ENCODE results near the gene VCPKMT. TPM values are rescaled to one million over a fixed set of nuclear protein-coding genes. Genes with fewer than 3 reads are reported as not detected.

Gene VCPKMT
- polyA plus RNA-seq, 2 of the 4 experiments (the other 2 are of a cell fraction): 8.0 to 12.2 TPM

DNA sequence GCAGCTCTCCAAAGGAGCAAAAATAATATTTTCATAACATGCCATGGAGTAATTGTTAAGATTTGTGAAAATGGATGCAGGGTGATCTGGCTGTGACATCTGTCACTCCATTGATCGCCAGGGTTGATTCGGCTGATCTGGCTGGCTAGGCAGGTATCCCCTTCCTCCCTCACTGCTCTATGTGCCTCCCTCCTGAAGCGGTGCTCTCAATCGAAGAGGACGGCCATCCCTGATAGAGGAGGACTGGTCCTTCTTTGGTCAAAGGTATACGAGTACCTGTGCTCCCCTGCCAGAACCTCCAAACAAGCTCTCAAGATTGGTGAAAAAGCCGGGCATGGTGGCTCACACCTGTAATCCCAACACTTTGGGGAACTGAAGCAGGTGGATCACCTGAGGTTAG is 47.9 kb downstream of the VCPKMT start (continued):
- TF ChIP-seq, protein P1, sequence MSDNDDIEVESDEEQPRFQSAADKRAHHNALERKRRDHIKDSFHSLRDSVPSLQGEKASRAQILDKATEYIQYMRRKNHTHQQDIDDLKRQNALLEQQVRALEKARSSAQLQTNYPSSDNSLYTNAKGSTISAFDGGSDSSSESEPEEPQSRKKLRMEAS (IDR thresholded peaks at IDR 0.05): no peak
- TF ChIP-seq JUNB (IDR thresholded peaks at IDR 0.05) (no peak), ZNF302 (CRISPR knock-in tag; IDR thresholded peaks at IDR 0.05) (no peak), NFE2L2 (conservative IDR thresholded peaks at IDR 0.05; ENCODE audit: low read length) (no peak)

DNA sequence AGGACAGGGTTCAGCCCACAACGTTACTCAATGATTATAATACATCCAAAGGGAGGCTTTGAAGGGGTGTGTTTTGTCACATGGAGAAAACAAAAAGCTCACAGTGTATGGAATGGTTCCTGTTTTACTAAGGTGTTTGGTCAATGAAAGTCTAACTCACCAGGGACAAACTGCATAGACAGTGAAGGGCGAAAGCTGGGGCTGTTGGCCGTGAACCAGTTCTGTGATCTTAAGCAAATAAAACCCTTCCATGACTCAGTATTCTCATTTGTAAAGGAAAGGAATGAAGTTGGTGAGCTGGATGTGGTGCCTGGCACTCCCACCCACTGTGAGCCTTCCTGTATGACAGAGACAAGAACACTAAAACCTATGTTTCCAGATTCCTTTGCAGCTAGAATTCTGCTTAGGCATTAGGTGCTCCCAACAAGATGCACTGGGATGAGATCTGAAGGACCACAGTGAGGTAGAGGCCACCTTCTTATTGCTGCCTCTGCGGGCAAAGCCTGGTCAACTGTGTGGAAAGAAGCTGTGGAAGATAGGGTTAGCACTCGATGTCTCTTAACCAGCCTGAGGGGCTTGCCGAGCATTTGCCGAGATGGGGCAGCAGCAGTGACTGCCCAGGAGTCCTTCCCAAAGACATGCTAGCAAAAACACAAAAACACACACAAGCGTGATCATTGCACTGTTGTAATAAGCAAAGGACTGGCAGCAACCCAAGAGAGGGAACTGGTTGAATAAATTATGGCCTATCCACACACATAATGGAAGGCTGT is 48.5 kb downstream of the VCPKMT start:
- no peak overlapping the region for H3K4me3 ChIP-seq
- peak overlapping the region; percentile 31; the same call in 1 of the 3 replicates for H3K4me2 ChIP-seq
- no peak; the same call in 1 of the 2 replicates for TF ChIP-seq JUNB (IDR thresholded peaks at IDR 0.05)
- TF ChIP-seq FOSL2 (IDR thresholded peaks at IDR 0.05): no peak
- 0 out of 2 replicates have a peak, but pooled peaks have one; percentile 9 for TF ChIP-seq FOSL2 (CRISPR knock-in tag; IDR thresholded peaks at IDR 0.05)
- TF ChIP-seq RAD21 (conservative IDR thresholded peaks at IDR 0.05 in 1 of 2, IDR thresholded peaks at IDR 0.05 in 1 of 2): 0 out of 5 replicates have a peak, but pooled peaks of 1 of the 2 experiments have one; percentile 10
- no peak for TF ChIP-seq HOXB5 (CRISPR knock-in tag; IDR thresholded peaks at IDR 0.05)
- FAIRE-seq (no peak), ATAC-seq (peak; percentile 82 to 87), DNase-seq (ENCODE audit: low read depth in 1 of 2, low spot score in 1 of 2) (peak; percentile 40 to 79)
- peaks cover 16% of the 10 kb centered on the region for H3K4me1 ChIP-seq
- ChIA-PET CTCF (interaction anchor here (1.2 to 4.9 kb wide), 5 partner anchors 19 to 206 kb away, joined by 4 to 18 read pairs (median 4); no protein-coding TSS in a partner anchor), POLR2A (no interaction called here)
- peaks cover 10% of the 10 kb centered on the region; the same call in 2 of the 3 replicates for H3K9me3 ChIP-seq
- 73% methylated on average over 8 of the region's 8 CpGs for WGBS (ENCODE audit: missing lambda C conversion rate)
- H3K27ac ChIP-seq: peak overlapping the region; percentile 46 to 63; a peak in 5 of 6 replicates

DNA sequence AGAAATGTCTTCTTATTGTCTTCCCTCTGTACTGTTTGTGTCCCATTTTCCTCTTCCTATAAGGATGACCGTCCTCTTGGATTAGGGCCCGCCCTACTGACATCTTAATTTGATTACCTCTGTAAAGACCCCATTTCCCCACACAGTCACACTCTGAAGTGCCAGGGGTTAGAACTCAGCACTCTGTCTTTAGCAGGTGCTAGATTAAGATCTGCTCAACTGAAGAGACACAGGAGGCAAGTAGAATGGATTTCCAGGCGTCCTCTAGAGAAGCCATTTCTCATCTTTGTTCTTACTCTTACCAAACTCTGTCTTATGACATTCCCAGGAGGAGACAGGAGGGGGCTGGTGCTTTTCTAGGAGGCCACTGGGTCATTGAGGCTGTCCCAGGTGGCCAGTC is 50.8 kb downstream of the VCPKMT start:
- CTCF ChIA-PET: no interaction called here
- H3K27ac ChIP-seq: peak overlapping the region in 1 of 2 experiments; percentile 20; a peak in 2 of 6 replicates
- ATAC-seq (no peak), FAIRE-seq (no peak), DNase-seq (ENCODE audit: low read depth in 1 of 2, low spot score in 1 of 2) (no peak)
- WGBS (ENCODE audit: missing lambda C conversion rate): 90% methylated on average over 3 of the region's 3 CpGs
- H3K4me3 ChIP-seq: no peak overlapping the region
- H3K9me3 ChIP-seq: peaks cover 10% of the 10 kb centered on the region; the same call in 2 of the 3 replicates
- H3K4me2 ChIP-seq: no peak overlapping the region
- POLR2A ChIA-PET: no interaction called here
- TF ChIP-seq NFE2L2 (conservative IDR thresholded peaks at IDR 0.05; ENCODE audit: low read length): no peak
- TF ChIP-seq NPAS2 (CRISPR knock-in tag; IDR thresholded peaks at IDR 0.05; ENCODE audit: borderline replicate concordance): no peak
- H3K4me1 ChIP-seq: peaks cover 39% of the 10 kb centered on the region

DNA sequence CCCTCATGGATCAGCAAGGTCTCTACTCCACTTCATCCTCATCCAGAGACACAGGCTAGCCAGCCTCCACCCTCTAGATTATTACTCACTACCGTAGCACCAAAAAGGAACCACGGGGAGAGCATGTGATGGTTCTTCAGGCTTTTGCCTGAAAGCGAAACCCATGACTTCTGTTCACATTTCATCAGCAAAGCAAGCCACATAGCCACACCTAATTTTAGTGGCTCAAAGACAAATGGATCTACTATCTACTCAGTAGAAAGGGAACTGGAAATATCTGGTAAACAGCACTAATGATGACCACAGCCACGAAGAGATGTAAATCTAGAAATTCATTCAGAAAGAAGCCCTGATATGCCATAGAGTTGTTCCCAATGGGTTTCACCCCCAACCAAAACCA is 51.4 kb downstream of the VCPKMT start:
- no peak overlapping the region for H3K4me3 ChIP-seq
- FAIRE-seq: no peak
- no peak for ATAC-seq
- H3K4me2 ChIP-seq: no peak overlapping the region
- 58% methylated on average over 4 of the region's 4 CpGs for WGBS (ENCODE audit: missing lambda C conversion rate)
- H3K4me1 ChIP-seq: peaks cover 45% of the 10 kb centered on the region
- DNase-seq (ENCODE audit: low read depth in 1 of 2, low spot score in 1 of 2): no peak
- POLR2A ChIA-PET: no interaction called here
- H3K9me3 ChIP-seq: peaks cover 10% of the 10 kb centered on the region; the same call in 2 of the 3 replicates
- H3K27ac ChIP-seq: peak overlapping the region in 1 of 2 experiments; percentile 20; a peak in 2 of 6 replicates
- CTCF ChIA-PET: interaction anchor here (0.9 kb wide), 1 partner anchor 76 kb away, joined by 3 read pairs; no protein-coding TSS in a partner anchor
- TF ChIP-seq, protein P2, sequence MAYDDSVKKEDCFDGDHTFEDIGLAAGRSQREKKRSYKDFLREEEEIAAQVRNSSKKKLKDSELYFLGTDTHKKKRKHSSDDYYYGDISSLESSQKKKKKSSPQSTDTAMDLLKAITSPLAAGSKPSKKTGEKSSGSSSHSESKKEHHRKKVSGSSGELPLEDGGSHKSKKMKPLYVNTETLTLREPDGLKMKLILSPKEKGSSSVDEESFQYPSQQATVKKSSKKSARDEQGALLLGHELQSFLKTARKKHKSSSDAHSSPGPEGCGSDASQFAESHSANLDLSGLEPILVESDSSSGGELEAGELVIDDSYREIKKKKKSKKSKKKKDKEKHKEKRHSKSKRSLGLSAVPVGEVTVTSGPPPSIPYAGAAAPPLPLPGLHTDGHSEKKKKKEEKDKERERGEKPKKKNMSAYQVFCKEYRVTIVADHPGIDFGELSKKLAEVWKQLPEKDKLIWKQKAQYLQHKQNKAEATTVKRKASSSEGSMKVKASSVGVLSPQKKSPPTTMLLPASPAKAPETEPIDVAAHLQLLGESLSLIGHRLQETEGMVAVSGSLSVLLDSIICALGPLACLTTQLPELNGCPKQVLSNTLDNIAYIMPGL (CRISPR knock-in tag; IDR thresholded peaks at IDR 0.05; ENCODE audit: borderline replicate concordance): no peak
- TF ChIP-seq JUNB (IDR thresholded peaks at IDR 0.05) (no peak), TP53 (CRISPR knock-in tag; IDR thresholded peaks at IDR 0.05) (no peak), MAZ (IDR thresholded peaks at IDR 0.05; ENCODE audit: borderline replicate concordance, low read depth, low read length) (no peak), JUN (IDR thresholded peaks at IDR 0.05) (no peak), SMC3 (IDR thresholded peaks at IDR 0.05) (no peak), FOSB (CRISPR knock-in tag; IDR thresholded peaks at IDR 0.05) (no peak), HOXB13 (CRISPR knock-in tag; IDR thresholded peaks at IDR 0.05; ENCODE audit: low read depth) (no peak)
- TF ChIP-seq, protein P3, sequence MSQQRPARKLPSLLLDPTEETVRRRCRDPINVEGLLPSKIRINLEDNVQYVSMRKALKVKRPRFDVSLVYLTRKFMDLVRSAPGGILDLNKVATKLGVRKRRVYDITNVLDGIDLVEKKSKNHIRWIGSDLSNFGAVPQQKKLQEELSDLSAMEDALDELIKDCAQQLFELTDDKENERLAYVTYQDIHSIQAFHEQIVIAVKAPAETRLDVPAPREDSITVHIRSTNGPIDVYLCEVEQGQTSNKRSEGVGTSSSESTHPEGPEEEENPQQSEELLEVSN (IDR thresholded peaks at IDR 0.05; ENCODE audit: borderline replicate concordance, low read depth): no peak
- TF ChIP-seq, protein P4, sequence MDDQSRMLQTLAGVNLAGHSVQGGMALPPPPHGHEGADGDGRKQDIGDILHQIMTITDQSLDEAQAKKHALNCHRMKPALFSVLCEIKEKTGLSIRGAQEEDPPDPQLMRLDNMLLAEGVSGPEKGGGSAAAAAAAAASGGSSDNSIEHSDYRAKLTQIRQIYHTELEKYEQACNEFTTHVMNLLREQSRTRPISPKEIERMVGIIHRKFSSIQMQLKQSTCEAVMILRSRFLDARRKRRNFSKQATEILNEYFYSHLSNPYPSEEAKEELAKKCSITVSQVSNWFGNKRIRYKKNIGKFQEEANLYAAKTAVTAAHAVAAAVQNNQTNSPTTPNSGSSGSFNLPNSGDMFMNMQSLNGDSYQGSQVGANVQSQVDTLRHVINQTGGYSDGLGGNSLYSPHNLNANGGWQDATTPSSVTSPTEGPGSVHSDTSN (IDR thresholded peaks at IDR 0.05): no peak
- TF ChIP-seq, protein P5, sequence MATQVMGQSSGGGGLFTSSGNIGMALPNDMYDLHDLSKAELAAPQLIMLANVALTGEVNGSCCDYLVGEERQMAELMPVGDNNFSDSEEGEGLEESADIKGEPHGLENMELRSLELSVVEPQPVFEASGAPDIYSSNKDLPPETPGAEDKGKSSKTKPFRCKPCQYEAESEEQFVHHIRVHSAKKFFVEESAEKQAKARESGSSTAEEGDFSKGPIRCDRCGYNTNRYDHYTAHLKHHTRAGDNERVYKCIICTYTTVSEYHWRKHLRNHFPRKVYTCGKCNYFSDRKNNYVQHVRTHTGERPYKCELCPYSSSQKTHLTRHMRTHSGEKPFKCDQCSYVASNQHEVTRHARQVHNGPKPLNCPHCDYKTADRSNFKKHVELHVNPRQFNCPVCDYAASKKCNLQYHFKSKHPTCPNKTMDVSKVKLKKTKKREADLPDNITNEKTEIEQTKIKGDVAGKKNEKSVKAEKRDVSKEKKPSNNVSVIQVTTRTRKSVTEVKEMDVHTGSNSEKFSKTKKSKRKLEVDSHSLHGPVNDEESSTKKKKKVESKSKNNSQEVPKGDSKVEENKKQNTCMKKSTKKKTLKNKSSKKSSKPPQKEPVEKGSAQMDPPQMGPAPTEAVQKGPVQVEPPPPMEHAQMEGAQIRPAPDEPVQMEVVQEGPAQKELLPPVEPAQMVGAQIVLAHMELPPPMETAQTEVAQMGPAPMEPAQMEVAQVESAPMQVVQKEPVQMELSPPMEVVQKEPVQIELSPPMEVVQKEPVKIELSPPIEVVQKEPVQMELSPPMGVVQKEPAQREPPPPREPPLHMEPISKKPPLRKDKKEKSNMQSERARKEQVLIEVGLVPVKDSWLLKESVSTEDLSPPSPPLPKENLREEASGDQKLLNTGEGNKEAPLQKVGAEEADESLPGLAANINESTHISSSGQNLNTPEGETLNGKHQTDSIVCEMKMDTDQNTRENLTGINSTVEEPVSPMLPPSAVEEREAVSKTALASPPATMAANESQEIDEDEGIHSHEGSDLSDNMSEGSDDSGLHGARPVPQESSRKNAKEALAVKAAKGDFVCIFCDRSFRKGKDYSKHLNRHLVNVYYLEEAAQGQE (IDR thresholded peaks at IDR 0.05): no peak
- TF ChIP-seq, protein P6, sequence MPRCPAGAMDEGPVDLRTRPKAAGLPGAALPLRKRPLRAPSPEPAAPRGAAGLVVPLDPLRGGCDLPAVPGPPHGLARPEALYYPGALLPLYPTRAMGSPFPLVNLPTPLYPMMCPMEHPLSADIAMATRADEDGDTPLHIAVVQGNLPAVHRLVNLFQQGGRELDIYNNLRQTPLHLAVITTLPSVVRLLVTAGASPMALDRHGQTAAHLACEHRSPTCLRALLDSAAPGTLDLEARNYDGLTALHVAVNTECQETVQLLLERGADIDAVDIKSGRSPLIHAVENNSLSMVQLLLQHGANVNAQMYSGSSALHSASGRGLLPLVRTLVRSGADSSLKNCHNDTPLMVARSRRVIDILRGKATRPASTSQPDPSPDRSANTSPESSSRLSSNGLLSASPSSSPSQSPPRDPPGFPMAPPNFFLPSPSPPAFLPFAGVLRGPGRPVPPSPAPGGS (IDR thresholded peaks at IDR 0.05): no peak
- TF ChIP-seq, protein P1 (IDR thresholded peaks at IDR 0.05): no peak

Data from A549 (cell line).